GM12892 (cell line): Measurements from ENCODE around the gene GTF2H4.

Experiments used
- POLR2A ChIP-seq: IDR thresholded peaks from 2 replicates; pipeline ENCODE4 v1.6.1; 2011; ENCODE audit warnings: low read depth, low read length, control low read depth
- POLR2AphosphoS5 ChIP-seq: IDR thresholded peaks from 2 replicates; pipeline ENCODE4 v1.6.1; 2011; ENCODE audit warnings: low read depth, low read length, control low read depth

- no peak for TF ChIP-seq POLR2A
- no peak for TF ChIP-seq POLR2AphosphoS5
These were observed 24.1 kb upstream of the GTF2H4 start, which contains the start of gene DDR1 for GRCh38 chr6:30883685-30884520.
